ENCODE measurements around the gene ADK.

GRCh38 chr10:74445493-74445892, 294.5 kb downstream of the ADK start:
- TF ChIP-seq POLR2A (IDR thresholded peaks at IDR 0.05; ENCODE audit: low read depth, low read length), result no peak
- TF ChIP-seq CTCF (IDR thresholded peaks at IDR 0.05; ENCODE audit: extremely low read depth in 1 of 2, insufficient read depth in 1 of 2, low read depth in 1 of 2, low read length in 2 of 2), result no peak
- no peak for TF ChIP-seq EZH2 (IDR thresholded peaks at IDR 0.05; ENCODE audit: borderline replicate concordance, low read depth, low read length, severe bottlenecking)
- no peak for TF ChIP-seq MYC (IDR thresholded peaks at IDR 0.05; ENCODE audit: low read depth, low read length)
- TF ChIP-seq JUN (IDR thresholded peaks at IDR 0.05; ENCODE audit: borderline replicate concordance, insufficient read depth, insufficient read length, low read depth), result no peak
- TF ChIP-seq POLR2AphosphoS5 (IDR thresholded peaks at IDR 0.05; ENCODE audit: insufficient read depth, low read depth, low read length), result no peak
- TF ChIP-seq MAX (IDR thresholded peaks at IDR 0.05; ENCODE audit: insufficient read depth, insufficient read length), result no peak

Data from endothelial cell of umbilical vein (primary cell).